PC-9 (cell line): ENCODE data around the gene CNNM4.

Experiments
- EZH2 ChIP-seq: fragments of 200-600 bp; sonication (generic); IDR thresholded peaks from 2 replicates; pipeline ENCODE4 v1.8.0; 2017; ENCODE audit warnings: antibody characterized with exemption, low read depth
- TF ChIP-seq, protein P1 (sequence below): fragments of 200-600 bp; sonication (generic); conservative IDR thresholded peaks from 2 replicates; pipeline ENCODE4 v1.6.1; 2017; ENCODE audit warnings: mixed run types, antibody characterized with exemption, mild to moderate bottlenecking, moderate library complexity

DNA sequence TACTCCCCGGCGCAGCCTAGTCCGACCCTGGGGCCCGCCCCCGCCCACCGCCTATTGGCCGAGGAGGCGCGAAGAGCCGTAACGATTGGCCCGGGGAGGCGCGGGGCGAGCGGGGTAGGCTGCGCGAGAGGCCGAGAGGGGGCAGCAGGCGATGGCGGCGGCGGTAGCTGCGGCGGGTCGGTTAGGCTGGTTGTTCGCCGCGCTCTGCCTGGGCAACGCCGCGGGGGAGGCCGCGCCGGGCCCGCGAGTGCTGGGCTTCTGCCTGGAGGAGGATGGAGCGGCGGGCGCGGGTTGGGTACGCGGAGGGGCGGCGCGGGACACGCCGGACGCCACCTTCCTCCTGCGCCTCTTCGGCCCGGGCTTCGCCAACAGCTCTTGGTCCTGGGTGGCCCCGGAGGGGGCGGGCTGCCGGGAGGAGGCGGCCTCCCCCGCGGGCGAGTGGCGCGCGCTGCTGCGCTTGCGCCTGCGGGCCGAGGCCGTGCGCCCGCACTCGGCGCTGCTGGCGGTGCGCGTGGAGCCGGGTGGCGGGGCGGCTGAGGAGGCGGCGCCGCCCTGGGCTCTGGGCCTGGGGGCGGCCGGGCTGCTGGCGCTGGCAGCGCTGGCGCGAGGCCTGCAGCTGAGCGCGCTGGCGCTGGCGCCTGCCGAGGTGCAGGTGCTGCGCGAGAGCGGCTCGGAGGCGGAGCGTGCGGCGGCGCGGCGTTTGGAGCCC is 55.6 kb downstream of the CNNM4 start, which contains the start of gene CNNM3:
- TF ChIP-seq, protein P1, sequence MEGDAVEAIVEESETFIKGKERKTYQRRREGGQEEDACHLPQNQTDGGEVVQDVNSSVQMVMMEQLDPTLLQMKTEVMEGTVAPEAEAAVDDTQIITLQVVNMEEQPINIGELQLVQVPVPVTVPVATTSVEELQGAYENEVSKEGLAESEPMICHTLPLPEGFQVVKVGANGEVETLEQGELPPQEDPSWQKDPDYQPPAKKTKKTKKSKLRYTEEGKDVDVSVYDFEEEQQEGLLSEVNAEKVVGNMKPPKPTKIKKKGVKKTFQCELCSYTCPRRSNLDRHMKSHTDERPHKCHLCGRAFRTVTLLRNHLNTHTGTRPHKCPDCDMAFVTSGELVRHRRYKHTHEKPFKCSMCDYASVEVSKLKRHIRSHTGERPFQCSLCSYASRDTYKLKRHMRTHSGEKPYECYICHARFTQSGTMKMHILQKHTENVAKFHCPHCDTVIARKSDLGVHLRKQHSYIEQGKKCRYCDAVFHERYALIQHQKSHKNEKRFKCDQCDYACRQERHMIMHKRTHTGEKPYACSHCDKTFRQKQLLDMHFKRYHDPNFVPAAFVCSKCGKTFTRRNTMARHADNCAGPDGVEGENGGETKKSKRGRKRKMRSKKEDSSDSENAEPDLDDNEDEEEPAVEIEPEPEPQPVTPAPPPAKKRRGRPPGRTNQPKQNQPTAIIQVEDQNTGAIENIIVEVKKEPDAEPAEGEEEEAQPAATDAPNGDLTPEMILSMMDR, result peak; percentile 74
- no peak for TF ChIP-seq EZH2
